Esophagus squamous epithelium (tissue), 5 donors: ENCODE measurements around the gene NRP2. TPM values are rescaled to one million over a fixed set of nuclear protein-coding genes. Genes with fewer than 3 reads are reported as not detected.

ENCODE experiments used
- DNase-seq: peaks from one replicate; lab custom pipeline; 2025; lab: John Stamatoyannopoulos, UW
- H3K27ac ChIP-seq, 4 donors: fragments of 200-600 bp; sonication (generic); one replicate each; pipeline ENCODE4 v1.5.1; 2016 to 2019; ENCODE audit warnings: mild to moderate bottlenecking in 1 of 4
- H3K27me3 ChIP-seq, 4 donors: fragments of 200-600 bp; sonication (generic); 1 replicate in 3 of 4; 2 replicates in 1 of 4; pipeline versions ENCODE4 v1.5.1 to v1.6.0; 2017 to 2021; ENCODE audit warnings: antibody characterized with exemption in 1 of 4
- H3K36me3 ChIP-seq, 3 donors: fragments of 200-600 bp; sonication (generic); one replicate each; pipeline ENCODE4 v1.5.1; 2016 to 2019
- H3K4me1 ChIP-seq, 3 donors: fragments of 200-600 bp; sonication (generic); one replicate each; pipeline ENCODE4 v1.5.1; 2017 to 2019
- H3K4me3 ChIP-seq, 4 donors: fragments of 200-600 bp; sonication (generic); 1 replicate in 3 of 4; 2 replicates in 1 of 4; pipeline ENCODE4 v1.5.1; 2016 to 2019; ENCODE audit warnings: mild to moderate bottlenecking in 2 of 4, moderate library complexity in 1 of 4
- H3K9me3 ChIP-seq, 3 donors: fragments of 200-600 bp; sonication (generic); one replicate each; pipeline ENCODE4 v1.5.1; 2016 to 2019
- POLR2A ChIP-seq, 4 donors: fragments of 450-650 bp; IDR thresholded peaks; one replicate each; pipeline ENCODE4 v1.6.1; 2017; ENCODE audit warnings: antibody characterized with exemption in 4 of 4, mild to moderate bottlenecking in 4 of 4, moderate library complexity in 3 of 4
- WGBS, 2 donors: methylation state at CpG; one replicate each; pipeline ENCODE4 v1.1.5; 2018; 5-methylcytosine and 5-hydroxymethylcytosine counted together
- intact Hi-C: fragments of 100-400 bp; cut with DNase I; formaldehyde crosslinking; loops from one replicate; pipeline ENCODE4 v1.15.0; 2022
- total RNA-seq, 4 donors: library from RNA; depleted of rRNA; stranded (reverse); fragments of >200 nt; gene quantifications; one replicate each; pipeline ENCODE4 v1.1.0, GENCODE V29; 2016
- TF ChIP-seq, protein P1 (sequence below), 6 experiments: fragments of 450-650 bp in 4 of 6; fragments of 200-600 bp in 2 of 6; sonication (generic) in 2 of 6; IDR thresholded peaks; one replicate each; pipeline ENCODE4 v1.5.1; 2016 to 2019; ENCODE audit warnings: antibody characterized with exemption in 6 of 6, mild to moderate bottlenecking in 4 of 6, moderate library complexity in 4 of 6
- donor health status: DM: yes; HTN: yes; CAD: no.

NRP2 gene
- total RNA-seq, 4 donors from 2014 or later, result 7.1 to 58.6 (median 21.4) TPM

DNA sequence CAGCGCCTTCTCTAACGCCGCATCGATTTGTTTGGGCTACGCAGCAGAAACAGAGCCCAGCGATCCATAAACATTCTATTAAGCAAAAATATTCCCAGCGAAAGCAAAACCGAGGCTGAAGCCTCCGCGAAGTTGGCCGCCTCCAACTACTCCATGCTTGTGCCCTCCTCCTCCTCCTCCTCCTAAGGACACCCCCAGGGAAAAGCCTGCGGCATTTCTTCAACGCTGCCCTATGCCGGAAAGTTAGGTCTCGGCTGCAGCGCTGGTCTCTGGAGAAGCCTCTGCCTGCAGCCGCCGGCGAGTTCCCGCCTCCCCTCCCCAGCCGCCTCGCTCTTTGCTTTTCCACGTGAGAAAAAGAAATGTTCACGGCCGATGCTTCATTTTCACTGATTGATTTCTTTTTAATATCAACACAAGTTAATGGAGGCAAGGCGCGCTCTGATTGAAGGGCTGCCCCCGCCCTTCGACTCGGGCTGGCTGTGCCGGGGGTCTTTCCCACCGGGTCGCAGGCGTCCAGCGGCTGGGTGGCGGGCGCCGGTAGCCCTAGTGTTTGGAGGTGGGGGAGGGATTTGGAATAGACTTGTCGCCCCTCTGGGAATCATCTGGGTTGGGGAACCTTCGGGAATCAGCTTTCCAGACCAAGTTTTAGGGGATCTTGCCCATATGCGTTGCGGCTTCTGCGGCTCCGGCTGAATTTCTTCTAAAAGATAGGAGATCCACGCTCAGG lies 3.9 kb downstream of the NRP2 start:
- peaks cover 15 to 95% (median 15%) of the 10 kb centered on the region in 3 donors for H3K4me1 ChIP-seq
- intact Hi-C loops, result loop anchor here (10.0 kb wide), 1 partner anchor 59 kb away; no protein-coding TSS in a partner anchor
- no peaks in the 10 kb centered on the region for H3K9me3 ChIP-seq
- H3K36me3 ChIP-seq, result no peaks in the 10 kb centered on the region
- H3K27me3 ChIP-seq, result peaks cover 0 to 30% (median 0%) of the 10 kb centered on the region in 4 donors
- peak overlapping the region; percentile 55 to 80 (median 64) for H3K4me3 ChIP-seq
- DNase-seq, result no peak
- TF ChIP-seq, protein P1, sequence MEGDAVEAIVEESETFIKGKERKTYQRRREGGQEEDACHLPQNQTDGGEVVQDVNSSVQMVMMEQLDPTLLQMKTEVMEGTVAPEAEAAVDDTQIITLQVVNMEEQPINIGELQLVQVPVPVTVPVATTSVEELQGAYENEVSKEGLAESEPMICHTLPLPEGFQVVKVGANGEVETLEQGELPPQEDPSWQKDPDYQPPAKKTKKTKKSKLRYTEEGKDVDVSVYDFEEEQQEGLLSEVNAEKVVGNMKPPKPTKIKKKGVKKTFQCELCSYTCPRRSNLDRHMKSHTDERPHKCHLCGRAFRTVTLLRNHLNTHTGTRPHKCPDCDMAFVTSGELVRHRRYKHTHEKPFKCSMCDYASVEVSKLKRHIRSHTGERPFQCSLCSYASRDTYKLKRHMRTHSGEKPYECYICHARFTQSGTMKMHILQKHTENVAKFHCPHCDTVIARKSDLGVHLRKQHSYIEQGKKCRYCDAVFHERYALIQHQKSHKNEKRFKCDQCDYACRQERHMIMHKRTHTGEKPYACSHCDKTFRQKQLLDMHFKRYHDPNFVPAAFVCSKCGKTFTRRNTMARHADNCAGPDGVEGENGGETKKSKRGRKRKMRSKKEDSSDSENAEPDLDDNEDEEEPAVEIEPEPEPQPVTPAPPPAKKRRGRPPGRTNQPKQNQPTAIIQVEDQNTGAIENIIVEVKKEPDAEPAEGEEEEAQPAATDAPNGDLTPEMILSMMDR (IDR thresholded peaks at IDR 0.05), result no peak
- no peak for TF ChIP-seq POLR2A (IDR thresholded peaks at IDR 0.05)
- H3K27ac ChIP-seq, result peak overlapping the region; percentile 86 to 95 (median 90)
- 1 to 16% methylated on average over 12 to 41 of the region's 45 CpGs for WGBS, 2 donors

DNA sequence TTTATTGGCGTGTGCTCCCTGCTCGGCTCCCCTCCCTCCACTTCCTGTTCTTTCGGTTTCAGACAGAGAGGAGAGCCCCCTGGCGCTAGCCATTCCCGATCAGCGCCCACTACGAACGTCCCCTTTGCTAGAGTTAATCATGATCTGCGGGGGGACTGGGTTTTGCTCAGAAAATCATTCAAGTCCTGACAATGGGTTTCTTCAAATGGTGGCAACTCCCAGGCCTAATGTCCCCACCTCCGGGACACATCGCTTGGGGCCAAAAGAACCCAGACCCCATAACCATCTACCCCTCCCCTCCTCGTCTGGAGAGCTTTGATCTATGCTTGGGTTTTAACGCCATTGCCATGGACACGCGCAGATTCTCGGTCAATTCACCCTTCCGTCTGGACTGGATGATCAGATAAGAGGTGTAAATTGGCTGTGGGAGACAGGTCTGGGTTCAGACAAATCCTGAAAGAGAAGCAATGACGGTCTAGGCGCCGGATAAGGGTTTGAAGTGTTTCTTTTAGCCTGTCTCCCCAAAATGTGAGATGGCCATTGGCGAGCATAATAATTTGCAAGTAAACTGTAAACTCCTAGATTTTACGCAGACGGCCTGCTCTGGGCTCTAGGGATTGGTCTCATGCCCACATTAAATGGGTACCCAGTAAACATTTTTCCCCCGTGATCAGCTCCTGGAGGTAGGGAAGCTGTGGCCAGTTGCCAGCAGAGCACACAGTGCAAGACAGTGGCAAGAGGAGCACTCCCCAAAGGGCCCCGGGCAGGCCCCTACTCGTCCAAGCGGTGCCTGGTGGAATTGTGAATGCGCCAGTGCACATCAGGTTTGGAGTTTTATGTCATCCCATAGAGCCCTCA lies 4.7 kb downstream of the NRP2 start:
- intact Hi-C loops, result loop anchor here (10.0 kb wide), 1 partner anchor 58 kb away; no protein-coding TSS in a partner anchor
- peak overlapping the region in 3 of 4 donors; percentile 87 to 95 (median 93) for H3K27ac ChIP-seq
- peak overlapping the region; percentile 55 to 80 (median 64) for H3K4me3 ChIP-seq
- H3K27me3 ChIP-seq, result peaks cover 0 to 28% (median 0%) of the 10 kb centered on the region in 4 donors
- no peaks in the 10 kb centered on the region for H3K36me3 ChIP-seq
- peaks cover 15 to 95% (median 15%) of the 10 kb centered on the region in 3 donors for H3K4me1 ChIP-seq
- peak in 1 of 4 donors; percentile 28 for TF ChIP-seq POLR2A (IDR thresholded peaks at IDR 0.05)
- TF ChIP-seq, protein P1 (IDR thresholded peaks at IDR 0.05), result peak in 1 of 6 experiments; percentile 11
- no peaks in the 10 kb centered on the region for H3K9me3 ChIP-seq
- no peak for DNase-seq
- 42 to 49% methylated on average over 23 to 25 of the region's 28 CpGs for WGBS, 2 donors

DNA sequence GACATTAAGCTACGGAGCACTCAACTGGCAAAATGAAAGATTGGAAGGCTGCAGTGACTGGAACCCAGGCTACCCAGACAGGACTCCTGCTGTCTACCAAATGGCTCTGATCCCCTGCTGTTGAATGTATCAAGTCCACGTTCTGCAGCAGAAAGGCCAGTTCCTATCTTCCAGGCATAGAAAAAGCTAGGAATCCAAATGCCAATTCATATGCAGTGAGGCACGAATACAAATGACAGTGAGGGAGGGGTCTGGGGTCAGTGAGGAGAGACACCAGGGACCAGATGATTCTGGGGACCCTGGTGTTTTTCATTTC lies 5.3 kb downstream of the NRP2 start:
- TF ChIP-seq, protein P1 (IDR thresholded peaks at IDR 0.05), result no peak
- no peak for TF ChIP-seq POLR2A (IDR thresholded peaks at IDR 0.05)
- DNase-seq, result no peak
- H3K36me3 ChIP-seq, result no peaks in the 10 kb centered on the region
- 43 to 55% methylated on average over 3 of the region's 3 CpGs for WGBS, 2 donors
- intact Hi-C loops, result loop anchor here (10.0 kb wide), 1 partner anchor 57 kb away; no protein-coding TSS in a partner anchor
- H3K27ac ChIP-seq, result peak overlapping the region in 3 of 4 donors; percentile 87 to 95 (median 93)
- H3K4me1 ChIP-seq, result peaks cover 15 to 94% (median 15%) of the 10 kb centered on the region in 3 donors
- H3K27me3 ChIP-seq, result peaks cover 0 to 26% (median 0%) of the 10 kb centered on the region in 4 donors
- H3K9me3 ChIP-seq, result no peaks in the 10 kb centered on the region
- peak overlapping the region in 3 of 4 donors; percentile 59 to 80 (median 69) for H3K4me3 ChIP-seq

DNA sequence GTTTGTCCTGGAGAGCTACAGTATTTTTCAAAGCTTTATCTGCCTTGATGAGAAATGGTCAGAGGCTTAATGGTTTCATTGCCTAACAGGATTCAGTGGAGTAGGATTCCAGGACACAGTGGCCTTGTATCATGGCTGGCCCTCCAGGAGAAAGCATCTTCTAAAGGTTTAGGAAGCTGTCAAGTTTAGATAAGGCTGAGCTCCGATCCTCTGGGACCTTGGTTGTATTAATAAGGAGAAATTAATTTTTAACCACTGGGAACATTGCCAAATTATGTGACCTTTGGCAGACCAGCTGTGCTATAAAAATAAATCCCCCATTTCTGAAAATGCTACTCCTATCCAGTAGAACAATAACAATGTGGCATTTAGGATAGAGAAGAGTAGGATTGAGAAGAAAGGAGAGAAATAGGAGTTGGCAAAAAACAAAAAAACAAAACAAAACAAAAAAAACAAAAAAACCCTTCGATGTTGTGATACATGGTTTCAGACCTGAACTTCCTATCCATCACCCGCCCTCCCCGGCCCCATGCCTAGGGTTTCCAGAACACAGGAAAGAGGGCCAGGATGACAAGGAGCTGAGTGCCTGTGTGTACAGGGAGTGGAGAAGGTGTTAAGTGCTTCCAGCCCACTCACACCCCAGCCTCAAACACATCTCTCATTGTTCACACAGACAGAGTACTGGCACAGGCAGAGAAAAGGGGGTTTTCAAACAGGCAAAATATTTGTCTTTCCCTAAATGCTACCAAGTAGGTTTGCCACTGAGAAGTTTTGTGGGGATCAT lies 6.3 kb downstream of the NRP2 start:
- TF ChIP-seq, protein P1 (IDR thresholded peaks at IDR 0.05), result no peak
- TF ChIP-seq POLR2A (IDR thresholded peaks at IDR 0.05), result no peak
- Histone ChIP-seq H3K4me1 (peaks cover 15 to 86% (median 15%) of the 10 kb centered on the region in 3 donors), H3K36me3 (no peaks in the 10 kb centered on the region), H3K27ac (peak overlapping the region in 3 of 4 donors; percentile 87 to 95 (median 93)), H3K27me3 (peaks cover 0 to 26% (median 0%) of the 10 kb centered on the region in 4 donors), H3K9me3 (no peaks in the 10 kb centered on the region), H3K4me3 (no peak overlapping the region)
- WGBS, 2 donors, result 49 to 55% methylated on average over 4 of the region's 4 CpGs
- intact Hi-C loops, result loop anchor here (10.0 kb wide), 1 partner anchor 56 kb away; no protein-coding TSS in a partner anchor
- no peak for DNase-seq
